ENCODE data around the gene MECR. TPM values are rescaled to one million over a fixed set of nuclear protein-coding genes. Genes with fewer than 3 reads are reported as not detected.

Gene MECR
- total RNA-seq, 1 experiment from 2014 or later: 42.9 TPM

- Histone ChIP-seq H4K20me1 (ENCODE audit: insufficient read depth) (no peaks in the 10 kb centered on the region), H3K36me3 (ENCODE audit: control insufficient read depth in 1 of 2, insufficient read depth in 2 of 2, low read length in 2 of 2) (no peaks in the 10 kb centered on the region), H3K9me2 (ENCODE audit: insufficient read depth) (no peaks in the 10 kb centered on the region), H3K4me1 (ENCODE audit: control insufficient read depth in 1 of 2, insufficient read depth in 2 of 2, low read length in 2 of 2) (peaks cover 2 to 5% of the 10 kb centered on the region in 2 experiments; a peak in 2 of 4 replicates), H2AFZ (ENCODE audit: low read depth, low read length, poor library complexity, severe bottlenecking) (no peak overlapping the region), H3K9me3 (ENCODE audit: control insufficient read depth in 1 of 2, insufficient read depth in 1 of 2, low read depth in 1 of 2, low read length in 2 of 2) (no peaks in the 10 kb centered on the region), H3K4me2 (ENCODE audit: low read length) (no peak overlapping the region), H3K9ac (ENCODE audit: low read length) (no peak overlapping the region), H3K27ac (ENCODE audit: low read depth, low read length) (no peak overlapping the region), H3K27me3 (ENCODE audit: insufficient read depth, low read length) (no peaks in the 10 kb centered on the region), H3K4me3 (replicated peaks in 1 of 2; ENCODE audit: low read depth in 1 of 2, low read length in 2 of 2) (no peak overlapping the region), H3K79me2 (ENCODE audit: insufficient read depth, low read length) (peaks cover 12% of the 10 kb centered on the region; the same call in 1 of the 2 replicates)
- TF ChIP-seq YY1 (IDR thresholded peaks at IDR 0.05; ENCODE audit: extremely low read depth, insufficient replicate concordance, low read depth, low read length) (no peak), ZNF274 (IDR thresholded peaks at IDR 0.05; ENCODE audit: low read depth, low read length) (no peak), POLR2AphosphoS5 (IDR thresholded peaks at IDR 0.05; ENCODE audit: low read depth, low read length) (no peak), ZFX (IDR thresholded peaks at IDR 0.05) (no peak), RAD21 (IDR thresholded peaks at IDR 0.05; ENCODE audit: low read depth) (no peak), POLR2A (IDR thresholded peaks at IDR 0.05; ENCODE audit: borderline replicate concordance, extremely low read depth, insufficient read depth, insufficient read length) (no peak), JUND (IDR thresholded peaks at IDR 0.05) (no peak), CEBPB (IDR thresholded peaks at IDR 0.05; ENCODE audit: low read depth) (no peak), ELF1 (IDR thresholded peaks at IDR 0.05; ENCODE audit: borderline replicate concordance, low read depth) (no peak), CBX3 (IDR thresholded peaks at IDR 0.05; ENCODE audit: low read depth) (no peak), TCF7L2 (IDR thresholded peaks at IDR 0.05; ENCODE audit: borderline replicate concordance, extremely low read depth, insufficient read depth, insufficient read length) (no peak), ZBTB33 (IDR thresholded peaks at IDR 0.05; ENCODE audit: extremely low read depth, insufficient replicate concordance, low read length) (no peak), EGR1 (IDR thresholded peaks at IDR 0.05; ENCODE audit: low read depth) (no peak), SP1 (IDR thresholded peaks at IDR 0.05; ENCODE audit: low read depth) (no peak), EZH2 (IDR thresholded peaks at IDR 0.05) (no peak), SIN3A (IDR thresholded peaks at IDR 0.05; ENCODE audit: low read depth) (no peak)
- TF ChIP-seq, protein P1, sequence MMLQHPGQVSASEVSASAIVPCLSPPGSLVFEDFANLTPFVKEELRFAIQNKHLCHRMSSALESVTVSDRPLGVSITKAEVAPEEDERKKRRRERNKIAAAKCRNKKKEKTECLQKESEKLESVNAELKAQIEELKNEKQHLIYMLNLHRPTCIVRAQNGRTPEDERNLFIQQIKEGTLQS (IDR thresholded peaks at IDR 0.05): no peak
- TF ChIP-seq, protein P2, sequence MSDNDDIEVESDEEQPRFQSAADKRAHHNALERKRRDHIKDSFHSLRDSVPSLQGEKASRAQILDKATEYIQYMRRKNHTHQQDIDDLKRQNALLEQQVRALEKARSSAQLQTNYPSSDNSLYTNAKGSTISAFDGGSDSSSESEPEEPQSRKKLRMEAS (IDR thresholded peaks at IDR 0.05): no peak
- TF ChIP-seq, protein P3, sequence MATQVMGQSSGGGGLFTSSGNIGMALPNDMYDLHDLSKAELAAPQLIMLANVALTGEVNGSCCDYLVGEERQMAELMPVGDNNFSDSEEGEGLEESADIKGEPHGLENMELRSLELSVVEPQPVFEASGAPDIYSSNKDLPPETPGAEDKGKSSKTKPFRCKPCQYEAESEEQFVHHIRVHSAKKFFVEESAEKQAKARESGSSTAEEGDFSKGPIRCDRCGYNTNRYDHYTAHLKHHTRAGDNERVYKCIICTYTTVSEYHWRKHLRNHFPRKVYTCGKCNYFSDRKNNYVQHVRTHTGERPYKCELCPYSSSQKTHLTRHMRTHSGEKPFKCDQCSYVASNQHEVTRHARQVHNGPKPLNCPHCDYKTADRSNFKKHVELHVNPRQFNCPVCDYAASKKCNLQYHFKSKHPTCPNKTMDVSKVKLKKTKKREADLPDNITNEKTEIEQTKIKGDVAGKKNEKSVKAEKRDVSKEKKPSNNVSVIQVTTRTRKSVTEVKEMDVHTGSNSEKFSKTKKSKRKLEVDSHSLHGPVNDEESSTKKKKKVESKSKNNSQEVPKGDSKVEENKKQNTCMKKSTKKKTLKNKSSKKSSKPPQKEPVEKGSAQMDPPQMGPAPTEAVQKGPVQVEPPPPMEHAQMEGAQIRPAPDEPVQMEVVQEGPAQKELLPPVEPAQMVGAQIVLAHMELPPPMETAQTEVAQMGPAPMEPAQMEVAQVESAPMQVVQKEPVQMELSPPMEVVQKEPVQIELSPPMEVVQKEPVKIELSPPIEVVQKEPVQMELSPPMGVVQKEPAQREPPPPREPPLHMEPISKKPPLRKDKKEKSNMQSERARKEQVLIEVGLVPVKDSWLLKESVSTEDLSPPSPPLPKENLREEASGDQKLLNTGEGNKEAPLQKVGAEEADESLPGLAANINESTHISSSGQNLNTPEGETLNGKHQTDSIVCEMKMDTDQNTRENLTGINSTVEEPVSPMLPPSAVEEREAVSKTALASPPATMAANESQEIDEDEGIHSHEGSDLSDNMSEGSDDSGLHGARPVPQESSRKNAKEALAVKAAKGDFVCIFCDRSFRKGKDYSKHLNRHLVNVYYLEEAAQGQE (IDR thresholded peaks at IDR 0.05; ENCODE audit: low read depth): no peak
- TF ChIP-seq, protein P4, sequence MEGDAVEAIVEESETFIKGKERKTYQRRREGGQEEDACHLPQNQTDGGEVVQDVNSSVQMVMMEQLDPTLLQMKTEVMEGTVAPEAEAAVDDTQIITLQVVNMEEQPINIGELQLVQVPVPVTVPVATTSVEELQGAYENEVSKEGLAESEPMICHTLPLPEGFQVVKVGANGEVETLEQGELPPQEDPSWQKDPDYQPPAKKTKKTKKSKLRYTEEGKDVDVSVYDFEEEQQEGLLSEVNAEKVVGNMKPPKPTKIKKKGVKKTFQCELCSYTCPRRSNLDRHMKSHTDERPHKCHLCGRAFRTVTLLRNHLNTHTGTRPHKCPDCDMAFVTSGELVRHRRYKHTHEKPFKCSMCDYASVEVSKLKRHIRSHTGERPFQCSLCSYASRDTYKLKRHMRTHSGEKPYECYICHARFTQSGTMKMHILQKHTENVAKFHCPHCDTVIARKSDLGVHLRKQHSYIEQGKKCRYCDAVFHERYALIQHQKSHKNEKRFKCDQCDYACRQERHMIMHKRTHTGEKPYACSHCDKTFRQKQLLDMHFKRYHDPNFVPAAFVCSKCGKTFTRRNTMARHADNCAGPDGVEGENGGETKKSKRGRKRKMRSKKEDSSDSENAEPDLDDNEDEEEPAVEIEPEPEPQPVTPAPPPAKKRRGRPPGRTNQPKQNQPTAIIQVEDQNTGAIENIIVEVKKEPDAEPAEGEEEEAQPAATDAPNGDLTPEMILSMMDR (IDR thresholded peaks at IDR 0.05 in 2 of 3, conservative IDR thresholded peaks at IDR 0.05 in 1 of 3; ENCODE audit: borderline replicate concordance in 1 of 3, insufficient read depth in 1 of 3, low read depth in 2 of 3, low read length in 2 of 3): no peak
- ChIA-PET RAD21 (ENCODE audit: low non-redundant PET in 1 of 2, low total read pairs in 2 of 2, uncharacterized antibody in 2 of 2, unreplicated experiment in 2 of 2) (no interaction called here), POLR2A (no interaction called here), CTCF (interaction anchor here (0.6 to 1.2 kb wide), 4 partner anchors 12 to 866 kb away, joined by 3 to 6 read pairs (median 4); no protein-coding TSS in a partner anchor)
- DNase-seq (ENCODE audit: low read depth, low spot score) (no peak), ATAC-seq (no peak)
- BruUV-seq (replicated peaks): no TSS peak
- intact Hi-C loops (cut with micrococcal nuclease): loop anchor here (5.0 to 10.0 kb wide), 2 partner anchors 100 to 172 kb away; no protein-coding TSS in a partner anchor
These were observed 14.5 kb upstream of the MECR start for GRCh38 chr1:29245261-29245660.
